ENCODE data around the gene MAD1L1. TPM values are rescaled to one million over a fixed set of nuclear protein-coding genes. Genes with fewer than 3 reads are reported as not detected.

The MAD1L1 gene
- total RNA-seq, 2 experiments from 2014 or later, result 58.3 to 65.3 TPM

- ChIA-PET POLR2A (no interaction called here), CTCF (ENCODE audit: unreplicated experiment) (no interaction called here)
- Histone ChIP-seq H4K20me1 (ENCODE audit: insufficient read depth, low read length) (no peaks in the 10 kb centered on the region), H3K27ac (ENCODE audit: low read depth, low read length, poor library complexity, severe bottlenecking) (no peak overlapping the region), H3K4me3 (ENCODE audit: low read depth, low read length, poor library complexity, severe bottlenecking) (no peak overlapping the region), H3K4me1 (ENCODE audit: insufficient read depth, low read length, poor library complexity, severe bottlenecking) (peaks cover 10% of the 10 kb centered on the region), H3K36me3 (ENCODE audit: insufficient read depth, low read length) (no peaks in the 10 kb centered on the region), H2AFZ (ENCODE audit: low read length) (no peak overlapping the region), H3K9me3 (ENCODE audit: low read length) (no peaks in the 10 kb centered on the region), H3K4me2 (ENCODE audit: low read length) (no peak overlapping the region), H3K9me2 (ENCODE audit: insufficient read depth, low read length) (no peaks in the 10 kb centered on the region), H3K79me2 (ENCODE audit: insufficient read depth, low read depth, low read length) (no peaks in the 10 kb centered on the region)
- TF ChIP-seq CTCF (conservative IDR thresholded peaks at IDR 0.05; ENCODE audit: low read length), result no peak
- no peak for TF ChIP-seq EZH2phosphoT487 (IDR thresholded peaks at IDR 0.05; ENCODE audit: borderline replicate concordance, low read depth, low read length)
- DNase-seq (ENCODE audit: low spot score), result no peak
- intact Hi-C loops (cut with micrococcal nuclease; ENCODE audit: unreplicated experiment), result no loop called here
- BruUV-seq (replicated peaks), result no TSS peak
Observed at GRCh38 chr7:1857487-1858421, 375.0 kb downstream of the MAD1L1 start.

- BruUV-seq (replicated peaks), result no TSS peak
- CTCF ChIA-PET (ENCODE audit: unreplicated experiment), result no interaction called here
- no peak overlapping the region for H3K4me2 ChIP-seq (ENCODE audit: low read length)
- no peaks in the 10 kb centered on the region for H3K79me2 ChIP-seq (ENCODE audit: insufficient read depth, low read depth, low read length)
- no peak for TF ChIP-seq CTCF (conservative IDR thresholded peaks at IDR 0.05; ENCODE audit: low read length)
- no peak for TF ChIP-seq EZH2phosphoT487 (IDR thresholded peaks at IDR 0.05; ENCODE audit: borderline replicate concordance, low read depth, low read length)
- no peaks in the 10 kb centered on the region for H4K20me1 ChIP-seq (ENCODE audit: insufficient read depth, low read length)
- DNase-seq (ENCODE audit: low spot score), result no peak
- POLR2A ChIA-PET, result no interaction called here
- no peaks in the 10 kb centered on the region for H3K9me2 ChIP-seq (ENCODE audit: insufficient read depth, low read length)
- H3K27ac ChIP-seq (ENCODE audit: low read depth, low read length, poor library complexity, severe bottlenecking), result no peak overlapping the region
- no peaks in the 10 kb centered on the region for H3K9me3 ChIP-seq (ENCODE audit: low read length)
- H3K4me1 ChIP-seq (ENCODE audit: insufficient read depth, low read length, poor library complexity, severe bottlenecking), result peaks cover 2% of the 10 kb centered on the region
- no peak overlapping the region for H3K4me3 ChIP-seq (ENCODE audit: low read depth, low read length, poor library complexity, severe bottlenecking)
- intact Hi-C loops (cut with micrococcal nuclease; ENCODE audit: unreplicated experiment), result no loop called here
- no peak overlapping the region for H2AFZ ChIP-seq (ENCODE audit: low read length)
- no peaks in the 10 kb centered on the region for H3K36me3 ChIP-seq (ENCODE audit: insufficient read depth, low read length)
Observed at GRCh38 chr7:1856888-1857441, 375.8 kb downstream of the MAD1L1 start.

Measured in OCI-LY7 (cell line).